ENCODE data around the gene PTGFR.

DNA sequence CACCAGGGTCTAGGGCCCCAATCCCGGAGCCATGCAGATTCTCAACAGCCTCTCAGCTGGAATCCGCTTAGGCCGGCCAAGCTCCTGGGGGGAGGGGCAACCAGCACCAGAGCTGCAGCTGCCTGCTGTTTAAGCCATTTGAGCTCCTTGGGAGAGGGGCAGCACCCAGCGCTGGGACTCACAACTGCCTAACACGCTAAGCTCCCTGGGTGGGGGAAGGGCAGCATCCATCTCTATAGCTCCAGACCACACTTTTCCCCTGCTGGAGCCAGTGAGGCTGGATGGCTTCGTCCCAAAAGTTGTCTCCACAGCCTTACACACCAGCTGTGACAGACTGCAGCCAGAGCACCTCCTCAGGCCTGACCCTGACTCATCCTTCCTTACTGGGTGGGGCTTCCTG lies 6.9 kb upstream of the PTGFR start:
- TF ChIP-seq, protein P1, sequence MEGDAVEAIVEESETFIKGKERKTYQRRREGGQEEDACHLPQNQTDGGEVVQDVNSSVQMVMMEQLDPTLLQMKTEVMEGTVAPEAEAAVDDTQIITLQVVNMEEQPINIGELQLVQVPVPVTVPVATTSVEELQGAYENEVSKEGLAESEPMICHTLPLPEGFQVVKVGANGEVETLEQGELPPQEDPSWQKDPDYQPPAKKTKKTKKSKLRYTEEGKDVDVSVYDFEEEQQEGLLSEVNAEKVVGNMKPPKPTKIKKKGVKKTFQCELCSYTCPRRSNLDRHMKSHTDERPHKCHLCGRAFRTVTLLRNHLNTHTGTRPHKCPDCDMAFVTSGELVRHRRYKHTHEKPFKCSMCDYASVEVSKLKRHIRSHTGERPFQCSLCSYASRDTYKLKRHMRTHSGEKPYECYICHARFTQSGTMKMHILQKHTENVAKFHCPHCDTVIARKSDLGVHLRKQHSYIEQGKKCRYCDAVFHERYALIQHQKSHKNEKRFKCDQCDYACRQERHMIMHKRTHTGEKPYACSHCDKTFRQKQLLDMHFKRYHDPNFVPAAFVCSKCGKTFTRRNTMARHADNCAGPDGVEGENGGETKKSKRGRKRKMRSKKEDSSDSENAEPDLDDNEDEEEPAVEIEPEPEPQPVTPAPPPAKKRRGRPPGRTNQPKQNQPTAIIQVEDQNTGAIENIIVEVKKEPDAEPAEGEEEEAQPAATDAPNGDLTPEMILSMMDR (IDR thresholded peaks at IDR 0.05) = no peak
- no peak for TF ChIP-seq POLR2A (IDR thresholded peaks at IDR 0.05)

Measured in esophagus squamous epithelium (tissue), 4 donors.